DMS53 treated with DMSO at 0.1 percent for 48 hours (cell line): Measurements from ENCODE around the gene KCTD14.
"Not testable (repeated sequence)": the region's sequence is repeated elsewhere in the genome, so short reads cannot be mapped to it uniquely, and the experiment has no call there.

Experiments
- DNase-seq: peaks from one replicate; lab custom pipeline; 2025; ENCODE audit not compliant: unreplicated experiment; lab: John Stamatoyannopoulos, UW

KCTD14 gene

DNA sequence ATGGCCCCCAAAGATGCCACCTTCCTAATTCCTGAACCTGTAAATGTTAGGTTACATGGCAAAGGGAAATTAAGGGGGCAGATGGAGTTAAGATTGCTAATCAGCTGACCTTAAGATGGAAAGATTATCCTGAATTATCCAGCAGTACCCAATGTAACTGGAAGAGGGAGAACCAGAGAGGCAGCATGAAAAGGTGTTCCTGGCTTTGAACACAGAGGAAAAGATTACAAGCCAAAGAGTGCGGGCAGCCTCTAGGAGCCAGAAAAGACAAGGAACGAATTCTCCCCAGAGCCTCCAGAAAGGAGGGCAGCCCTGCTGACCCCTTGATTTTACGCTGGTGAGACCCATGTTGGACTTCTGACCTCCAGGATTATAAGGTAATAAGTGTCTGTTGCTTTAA lies 25.5 kb upstream of the KCTD14 start:
- no peak for DNase-seq

DNA sequence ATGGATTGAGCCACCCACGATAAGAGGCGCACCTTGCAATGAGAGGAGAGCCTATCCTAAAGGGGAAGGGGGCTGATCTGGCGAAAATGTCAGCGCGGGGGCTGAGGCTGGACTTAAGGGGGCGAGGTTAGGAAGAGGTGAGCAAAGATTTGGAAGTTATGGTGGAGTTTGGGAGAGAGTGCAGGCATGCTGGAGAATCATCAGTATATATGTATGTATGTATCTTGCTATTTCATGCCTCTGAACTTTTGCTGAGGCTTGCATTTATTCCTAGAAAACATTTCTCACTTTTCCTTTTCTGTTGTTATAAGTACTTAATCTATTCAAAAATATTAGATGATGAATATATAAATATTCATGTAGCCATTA lies 23.4 kb upstream of the KCTD14 start:
- DNase-seq: no peak

DNA sequence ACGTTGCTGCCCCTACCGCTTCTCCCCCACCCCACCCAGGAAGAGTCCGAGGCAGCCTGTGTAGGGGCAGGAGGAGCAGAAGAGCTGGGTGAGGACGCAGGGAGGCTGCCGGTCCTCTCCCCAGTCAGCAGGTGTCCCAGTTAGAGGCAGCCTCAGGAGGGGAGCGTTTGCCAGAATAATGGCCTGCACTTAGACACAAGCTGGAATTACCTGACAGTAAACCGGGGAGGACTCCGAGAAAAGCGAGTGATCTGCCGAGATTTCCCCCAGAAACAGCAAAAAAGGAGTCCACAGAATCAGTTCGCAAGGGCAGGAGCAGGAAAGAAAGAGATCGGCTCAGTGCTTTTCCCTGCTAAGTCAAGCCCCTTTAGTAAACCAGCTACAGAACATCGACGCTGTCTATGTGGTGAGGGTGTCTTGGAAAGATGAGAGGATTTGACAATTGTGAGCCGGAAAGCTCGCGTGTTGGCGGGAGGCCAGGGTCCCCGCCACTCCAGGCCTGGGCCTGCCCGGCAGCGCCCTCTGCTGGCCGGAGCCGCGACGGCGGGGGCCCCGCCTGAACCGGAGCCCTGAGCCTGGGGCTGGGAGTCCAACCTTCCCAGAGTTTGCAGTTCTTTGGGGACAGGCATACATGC lies 22.9 kb upstream of the KCTD14 start:
- DNase-seq: peak; percentile 84

DNA sequence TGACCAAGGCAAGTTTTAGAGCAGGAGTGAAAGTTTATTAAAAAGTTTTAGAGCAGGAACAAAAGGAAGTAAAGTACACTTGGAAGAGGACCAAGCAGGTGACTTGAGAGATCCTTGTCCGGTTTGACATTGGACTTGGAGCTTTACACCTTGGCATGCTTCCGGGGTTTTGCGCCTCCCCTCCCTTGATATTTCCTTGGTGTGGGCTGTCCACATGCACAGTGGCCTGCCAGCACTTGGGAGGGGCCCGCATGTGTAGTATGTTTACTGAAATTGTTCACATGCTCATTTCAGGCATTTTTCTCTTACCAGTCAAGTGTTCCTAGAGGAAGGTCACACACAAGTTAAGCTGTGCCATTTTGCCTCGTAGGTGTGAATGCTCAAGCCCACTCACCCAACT lies 21.6 kb upstream of the KCTD14 start:
- no peak for DNase-seq

DNA sequence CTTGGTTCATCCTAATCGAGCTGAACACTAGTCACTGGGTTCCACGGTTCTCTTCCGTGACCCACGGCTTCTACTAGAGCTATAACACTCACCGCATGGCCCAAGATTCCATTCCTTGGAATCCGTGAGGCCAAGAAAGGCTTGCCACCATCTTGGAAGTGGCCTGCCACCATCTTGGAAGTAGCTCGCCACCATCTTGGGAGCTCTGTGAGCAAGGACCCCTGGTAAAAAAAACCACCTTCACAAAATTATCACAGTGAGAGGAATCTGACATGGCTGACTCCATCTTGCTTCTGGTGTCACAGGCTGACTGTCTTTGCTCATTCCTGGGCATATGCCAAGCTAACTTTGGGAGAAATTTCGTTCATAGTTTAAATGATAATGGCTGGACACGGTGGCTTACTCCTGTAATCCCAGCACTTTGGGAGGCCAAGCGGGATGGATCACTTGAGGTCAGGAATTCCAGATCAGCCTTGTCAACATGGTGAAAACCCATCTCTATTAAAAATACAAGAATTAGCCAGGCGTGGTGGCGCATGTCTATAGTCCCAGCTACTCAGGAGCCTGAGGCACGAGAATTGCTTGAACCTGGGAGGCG lies 18.9 kb upstream of the KCTD14 start:
- DNase-seq: no peak

DNA sequence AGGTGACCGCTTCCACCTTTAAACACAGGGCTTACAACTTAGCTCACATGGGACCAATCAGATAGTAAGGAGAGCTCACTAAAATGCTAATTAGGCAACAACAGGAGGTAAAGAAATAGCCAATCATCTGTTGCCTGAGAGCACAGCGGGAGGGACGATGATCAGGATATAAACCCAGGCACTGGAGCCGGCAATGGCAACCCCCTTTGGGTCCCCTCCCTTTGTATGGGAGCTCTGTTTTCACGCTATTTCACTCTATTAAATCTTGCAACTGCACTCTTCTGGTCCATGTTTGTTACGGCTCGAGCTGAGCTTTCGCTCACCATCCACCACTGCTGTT lies 18.3 kb upstream of the KCTD14 start:
- DNase-seq: not testable (repeated sequence)

DNA sequence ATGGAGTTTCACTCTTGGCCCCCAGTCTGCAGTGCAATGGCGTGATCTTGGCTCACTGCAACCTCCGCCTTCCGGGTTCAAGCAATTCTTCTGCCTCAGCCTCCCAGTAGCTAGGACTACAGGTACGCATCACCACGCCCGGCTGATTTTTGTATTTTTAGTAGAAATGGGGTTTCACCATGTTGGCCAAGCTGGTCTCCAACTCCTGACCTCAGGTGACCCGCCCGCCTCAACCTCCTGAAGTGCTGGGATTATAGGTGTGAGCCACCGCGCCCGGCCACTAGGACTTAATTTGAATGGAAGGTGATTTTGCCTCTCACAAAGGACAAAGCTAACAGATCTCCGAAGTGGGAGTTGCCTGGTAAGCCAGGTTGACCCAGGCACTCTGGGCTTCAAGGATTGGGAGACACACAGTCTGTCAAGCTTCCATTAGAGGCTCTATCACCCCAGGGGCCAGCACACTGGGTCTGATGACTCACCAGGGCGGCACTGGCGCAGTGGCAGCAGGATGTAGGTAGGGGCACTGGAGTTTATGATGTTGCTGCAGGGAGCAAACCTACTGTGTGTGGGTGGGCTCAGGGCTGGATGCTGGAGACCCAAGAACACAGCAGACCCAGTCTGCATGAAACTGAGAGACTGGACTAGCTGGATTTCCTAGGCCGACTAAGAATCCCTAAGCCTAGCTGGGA lies 17.8 kb upstream of the KCTD14 start:
- DNase-seq: no peak

DNA sequence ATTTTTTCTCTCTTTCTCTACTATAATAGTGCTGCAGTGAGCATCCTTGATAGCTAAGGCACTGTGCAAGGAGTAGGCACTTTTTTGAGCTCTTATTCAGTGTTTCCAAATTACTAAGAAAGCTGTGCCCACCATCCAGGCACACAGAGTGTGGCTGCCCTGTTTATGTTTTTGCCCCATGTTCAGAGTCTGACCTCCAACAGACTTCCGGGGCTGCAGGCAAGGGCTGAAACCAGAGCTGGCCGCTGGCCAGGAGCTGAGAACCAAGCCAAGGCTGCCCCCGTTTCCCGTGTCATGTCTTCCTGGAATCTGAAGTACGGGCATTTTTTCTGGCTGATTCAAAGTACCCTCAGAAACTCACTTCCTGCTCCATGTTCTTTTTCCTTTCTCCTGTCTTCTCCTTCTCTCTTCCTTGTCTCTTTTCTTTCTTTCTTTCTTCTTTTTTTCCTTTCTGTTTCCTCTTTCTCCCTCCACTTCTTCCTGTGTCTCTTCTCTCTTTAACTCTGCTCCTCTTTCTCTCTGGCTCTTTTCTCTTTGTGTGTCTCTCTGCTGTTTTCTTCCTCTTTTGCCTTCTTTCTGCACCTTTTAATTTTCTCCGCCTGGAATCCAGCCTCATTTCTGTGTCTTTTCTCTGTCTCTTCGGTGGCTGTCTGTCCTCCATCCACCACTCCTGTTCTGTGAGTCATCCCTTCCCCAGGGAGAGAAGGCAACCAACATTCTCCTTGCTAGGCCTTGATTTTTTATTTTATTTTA lies 17.0 kb upstream of the KCTD14 start:
- DNase-seq: peak; percentile 91

DNA sequence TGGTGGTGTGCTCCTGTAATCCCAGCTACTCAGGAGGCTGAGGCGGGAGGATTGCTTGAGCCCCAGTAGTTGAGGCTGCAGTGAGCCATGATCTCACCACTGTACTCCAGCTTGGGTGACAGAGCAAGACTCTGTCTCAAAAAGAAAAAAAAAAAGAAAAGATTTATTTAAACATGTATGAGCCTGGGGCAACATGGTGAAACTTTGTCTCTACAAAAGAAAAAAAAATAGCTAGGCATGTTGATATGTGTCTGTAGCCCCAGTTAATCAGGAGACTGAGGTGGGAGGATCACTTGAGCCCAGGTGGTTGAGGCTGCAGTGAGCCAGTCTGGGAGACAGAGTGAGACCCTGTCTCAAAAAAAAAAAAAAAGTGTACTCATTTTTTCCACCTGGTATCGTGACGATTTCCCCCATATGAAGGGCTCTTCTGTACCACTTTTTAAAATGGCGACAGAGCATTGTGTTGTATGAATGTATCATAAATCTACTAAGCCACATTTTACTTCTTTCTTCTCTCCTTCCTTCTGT lies 16.4 kb upstream of the KCTD14 start:
- DNase-seq: no peak

DNA sequence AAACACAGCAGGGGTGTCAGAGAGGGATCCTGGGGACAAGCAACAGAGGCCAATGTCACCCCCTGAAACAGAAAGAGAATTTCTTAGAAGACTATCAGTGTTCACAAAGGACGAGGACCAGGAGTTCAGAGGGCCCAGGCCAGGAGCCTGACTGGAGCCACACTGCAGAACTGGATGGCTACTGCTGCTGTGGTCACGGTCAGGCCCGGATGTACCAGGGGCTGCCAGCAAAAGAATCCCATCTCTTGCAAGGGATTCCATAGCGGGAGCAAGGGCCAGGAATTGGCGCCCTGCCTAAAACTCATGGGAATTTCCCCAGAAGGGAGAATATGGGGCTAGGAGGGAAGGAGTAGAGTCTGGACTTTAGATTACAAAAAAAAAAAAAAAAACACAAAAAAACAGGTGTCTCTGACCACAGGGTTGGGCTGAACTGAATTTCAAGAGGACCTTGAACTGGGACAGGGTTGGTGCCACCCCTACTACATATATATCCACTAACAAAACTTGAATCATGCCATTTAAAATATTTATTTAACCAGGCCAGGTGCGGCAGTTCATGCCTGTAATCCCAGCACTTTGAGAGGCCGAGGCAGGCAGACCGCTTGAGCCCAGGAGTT lies 15.7 kb upstream of the KCTD14 start:
- no peak for DNase-seq

DNA sequence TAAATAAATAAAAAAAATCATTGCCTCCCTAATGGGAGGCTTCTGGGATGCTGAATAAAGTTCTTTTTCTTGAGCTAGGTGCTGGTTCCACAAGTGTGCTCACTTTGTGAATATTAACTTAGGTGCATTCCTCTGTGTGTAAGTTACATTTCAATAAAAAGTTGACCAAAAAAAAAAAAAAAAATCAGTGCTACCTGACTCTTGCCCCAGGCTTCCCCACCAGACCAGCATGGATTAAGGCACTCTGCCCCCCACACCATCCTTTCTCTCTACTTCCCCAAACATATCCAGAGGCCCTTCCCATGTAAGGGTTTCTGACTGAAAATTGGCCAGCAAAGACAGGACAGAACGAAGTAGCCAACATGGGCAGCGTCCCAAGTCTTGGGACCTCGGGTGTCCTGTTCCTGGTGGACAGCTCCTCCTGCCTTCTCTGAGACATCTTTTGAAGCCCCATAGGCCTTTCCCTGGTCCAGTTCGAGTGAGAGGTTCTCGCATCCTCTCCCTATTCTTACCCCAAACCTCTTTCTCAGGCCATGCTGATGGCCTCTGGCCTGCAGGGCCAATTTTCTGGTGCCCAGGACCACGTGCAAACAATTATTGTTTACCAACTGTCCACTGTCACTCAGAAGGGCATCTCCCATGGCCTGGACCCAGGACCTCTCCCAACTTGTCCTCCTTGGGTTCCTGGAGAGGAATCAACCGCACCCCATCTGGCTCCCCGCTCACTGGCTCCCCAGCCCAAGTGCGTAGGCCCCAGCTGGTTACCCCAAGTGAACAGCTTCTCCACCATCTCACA lies 14.9 kb upstream of the KCTD14 start:
- DNase-seq: no peak

DNA sequence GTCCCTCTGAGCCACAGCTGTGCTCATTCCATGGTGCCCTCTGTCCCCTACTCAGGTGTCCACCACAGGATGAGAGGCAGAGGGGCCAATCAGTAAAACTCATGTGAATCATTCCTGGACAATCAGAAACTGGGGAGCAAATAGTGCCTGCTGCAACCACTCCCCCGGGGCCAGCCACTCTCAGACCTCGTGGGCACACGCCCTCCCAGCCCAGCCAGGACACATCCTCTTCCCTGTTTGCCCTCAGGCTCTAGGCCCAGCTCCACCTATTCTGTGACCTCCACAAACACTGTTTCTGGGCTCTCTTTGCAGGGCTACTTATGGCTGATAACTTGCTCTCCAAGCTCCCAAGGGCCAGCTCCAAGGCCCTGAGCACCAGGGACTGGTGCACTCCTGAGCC lies 14.0 kb upstream of the KCTD14 start:
- no peak for DNase-seq

DNA sequence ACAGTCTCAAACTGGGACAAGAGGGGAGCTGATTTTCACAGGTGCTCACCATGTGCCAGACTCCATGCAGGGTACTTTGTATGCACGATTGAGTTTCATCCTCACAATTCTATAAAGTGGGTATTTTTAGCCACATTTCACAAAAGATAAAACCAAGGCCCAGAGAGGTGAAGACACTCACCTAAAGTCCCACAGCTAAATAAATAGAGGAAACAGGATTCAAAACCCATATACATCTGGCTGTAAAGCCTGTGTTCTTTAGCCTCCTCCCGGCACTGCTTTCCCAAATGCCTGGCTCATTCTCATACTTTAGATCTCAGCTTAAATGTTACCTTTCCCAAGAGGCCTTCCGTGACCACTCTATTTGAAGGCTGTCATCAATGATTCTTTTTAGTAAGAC lies 13.2 kb upstream of the KCTD14 start:
- no peak for DNase-seq

DNA sequence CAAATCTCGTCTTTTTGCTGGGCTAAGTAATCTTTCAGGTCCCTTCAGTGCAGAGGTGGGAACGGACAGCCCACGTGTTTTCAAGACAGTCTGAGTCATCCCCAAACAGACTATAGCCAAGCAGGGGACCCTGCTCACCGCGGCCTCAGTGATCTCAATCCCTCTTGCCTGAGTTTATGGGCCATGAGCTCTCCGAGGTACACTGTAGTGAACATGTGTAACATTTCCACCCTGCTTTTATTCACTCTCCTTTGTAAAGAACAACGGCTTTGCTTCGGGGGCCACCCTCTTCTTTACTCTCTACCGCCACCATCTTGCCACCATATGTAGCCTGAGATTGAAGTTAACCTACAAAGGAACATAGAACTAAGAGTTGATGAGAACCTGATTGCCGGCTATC lies 11.5 kb upstream of the KCTD14 start:
- no peak for DNase-seq

DNA sequence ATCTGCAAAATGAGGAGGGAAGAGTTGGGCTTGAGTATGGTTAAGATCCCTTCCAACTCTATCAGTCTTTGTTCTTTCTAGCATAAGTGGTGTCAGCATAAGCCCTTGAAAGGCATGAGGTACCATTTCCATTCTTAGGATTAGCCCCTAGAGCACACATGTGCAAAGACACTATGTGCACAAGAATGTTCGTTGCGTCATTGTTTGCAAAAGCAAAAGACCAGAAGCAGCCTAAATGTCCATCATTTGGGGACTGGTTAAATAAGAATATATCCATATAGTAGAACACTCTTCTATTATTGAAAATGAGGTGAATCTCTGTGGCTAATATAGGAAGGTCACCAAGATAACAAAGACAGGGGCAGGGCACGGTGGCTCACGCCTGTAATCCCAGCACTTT lies 10.0 kb upstream of the KCTD14 start:
- DNase-seq: no peak

DNA sequence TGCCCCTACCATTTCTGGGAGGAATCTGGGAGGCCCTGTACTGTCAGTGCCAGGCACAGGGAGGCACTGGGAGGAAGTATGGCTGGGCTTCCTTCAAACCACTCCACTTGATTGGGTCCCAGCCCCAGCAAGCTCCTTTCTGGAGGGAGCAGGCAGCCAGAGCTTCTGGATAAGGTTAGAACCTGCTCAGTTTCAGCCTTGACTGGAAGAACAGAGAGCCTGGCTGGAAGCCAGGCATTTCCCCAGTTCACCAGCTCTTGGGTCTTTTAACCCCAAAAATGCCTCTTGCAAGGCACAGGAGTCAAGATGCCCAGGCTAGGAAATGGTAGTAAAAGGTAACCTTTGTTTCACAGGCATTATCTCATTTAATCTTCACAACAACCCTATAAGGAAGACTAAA lies 9.0 kb upstream of the KCTD14 start:
- no peak for DNase-seq

DNA sequence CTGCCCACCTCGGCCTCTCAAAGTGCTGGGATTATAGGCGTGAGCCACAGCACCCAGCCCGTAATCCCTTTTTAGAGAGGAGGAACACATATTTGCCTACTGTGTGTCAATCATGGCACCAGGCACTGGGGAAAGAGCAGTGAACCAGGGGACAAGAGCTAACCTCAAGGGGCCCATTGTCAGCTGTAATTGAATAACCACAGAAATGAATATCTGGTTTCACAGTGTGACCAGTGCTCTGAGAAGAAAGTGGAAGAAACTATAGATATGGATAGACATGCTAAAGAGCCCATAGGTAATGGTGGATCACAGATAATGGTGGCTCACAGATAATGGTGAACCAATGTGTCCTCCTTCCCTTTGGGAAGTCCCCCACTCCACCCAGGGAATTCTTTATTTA lies 8.6 kb upstream of the KCTD14 start:
- no peak for DNase-seq

DNA sequence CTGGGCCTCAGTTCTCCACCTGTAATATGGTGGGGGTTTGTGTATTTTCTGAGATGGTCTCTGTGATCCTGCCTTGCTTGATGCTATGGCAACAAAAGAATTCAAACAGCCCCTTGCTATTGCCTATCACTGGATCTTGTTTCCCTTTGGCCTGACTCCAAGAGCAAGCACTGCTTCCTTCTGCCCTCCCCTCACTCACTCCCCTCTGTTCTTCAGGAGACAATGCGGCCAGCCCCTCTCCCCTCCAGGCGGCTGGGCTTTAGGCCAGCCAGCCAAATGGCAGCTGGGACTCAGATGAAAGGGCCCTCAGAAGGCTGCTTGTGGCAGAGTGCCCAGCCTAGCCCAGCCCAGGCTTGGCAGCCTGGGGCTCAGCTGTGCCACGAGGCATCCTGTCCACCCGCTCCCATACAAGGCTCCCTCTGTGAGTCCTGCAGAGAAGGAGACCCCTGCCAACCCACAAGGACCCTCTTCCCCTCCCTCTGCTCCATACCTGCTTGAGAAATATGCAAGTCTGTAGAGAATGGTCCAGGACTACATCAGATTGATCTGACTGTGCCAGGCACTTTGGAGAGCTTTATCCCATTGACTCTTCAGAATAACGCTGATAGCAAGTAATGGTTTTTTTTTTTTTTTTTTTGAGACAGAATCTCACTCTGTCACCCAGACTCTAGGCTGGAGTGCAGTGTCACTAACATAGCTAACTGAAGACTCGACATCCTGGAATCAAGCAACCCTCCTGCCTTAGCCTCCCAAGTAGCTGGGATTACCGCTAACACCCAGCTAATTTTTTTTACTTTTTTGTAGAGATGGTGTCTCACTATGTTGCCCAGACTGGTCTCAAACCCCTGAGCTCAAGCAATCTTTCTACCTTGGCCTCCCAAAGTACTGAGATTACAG lies 7.6 kb upstream of the KCTD14 start:
- DNase-seq: peak; percentile 66

DNA sequence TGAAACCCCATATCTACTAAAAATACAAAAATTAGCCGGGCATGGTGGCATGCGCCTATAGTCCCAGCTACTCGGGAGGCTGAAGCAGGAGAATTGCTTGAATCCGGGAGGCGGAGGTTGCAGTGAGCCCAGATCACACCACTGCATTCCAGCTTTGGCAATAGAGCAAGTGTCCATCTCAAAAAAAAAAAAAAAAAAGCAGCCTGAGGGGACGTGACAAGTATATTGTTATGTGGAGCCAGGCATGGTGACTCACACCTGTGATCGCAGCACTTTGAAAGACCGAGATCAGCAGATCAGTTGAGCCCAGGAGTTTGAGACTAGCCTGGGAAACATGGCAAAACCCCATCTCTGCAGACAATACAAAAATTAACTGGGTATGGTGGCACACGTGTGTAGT lies 5.3 kb upstream of the KCTD14 start:
- DNase-seq: peak; percentile 33

DNA sequence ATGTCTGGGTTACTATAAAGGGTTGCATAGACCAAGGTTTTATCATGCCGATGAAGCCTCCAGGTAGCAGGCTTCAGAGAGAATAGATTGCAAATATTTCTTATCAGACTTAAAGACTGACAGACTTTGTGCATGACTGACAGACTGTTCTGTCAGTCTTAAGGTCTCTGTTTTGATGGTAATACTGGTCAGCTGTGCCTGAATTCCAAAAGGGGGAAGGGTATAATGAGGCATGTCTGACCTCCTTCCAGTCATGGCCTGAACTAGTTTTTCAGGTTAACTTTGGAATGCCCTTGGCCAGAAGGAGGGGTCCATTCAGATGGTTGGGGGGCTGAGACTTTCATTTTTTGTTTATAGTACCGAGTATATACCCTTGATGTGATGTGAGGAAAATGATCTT lies 4.7 kb upstream of the KCTD14 start:
- DNase-seq: no peak
